OCI-LY1 (cell line): Measurements from ENCODE around the gene PER2.

Experiments
- CTCF ChIP-seq: fragments of 200-600 bp; sonication (generic), shearing (Covaris generic); IDR thresholded peaks from 2 replicates; pipeline ENCODE4 v1.5.1; 2017; ENCODE audit warnings: mild to moderate bottlenecking, antibody characterized with exemption, low read length, moderate library complexity, mixed read lengths
- EZH2 ChIP-seq: fragments of 200-600 bp; sonication (generic), shearing (Covaris generic); IDR thresholded peaks from 2 replicates; pipeline ENCODE4 v1.8.0; 2017; ENCODE audit warnings: borderline replicate concordance, mixed run types, mild to moderate bottlenecking, antibody characterized with exemption, low read length, moderate library complexity, mixed read lengths

GRCh38 chr2:238296638-238297457 is 8.4 kb upstream of the PER2 start:
- no peak for TF ChIP-seq CTCF
- no peak for TF ChIP-seq EZH2
